WTC11 (cell line): ENCODE measurements around the gene SOX6. TPM values are rescaled to one million over a fixed set of nuclear protein-coding genes. Genes with fewer than 3 reads are reported as not detected.

Experiments
- ATAC-seq: fragments of 200-7000 bp; cut with Tn5 transposase; 2 replicates; pipeline ENCODE4 v1.10.0; 2021; ENCODE audit warnings: mild to moderate bottlenecking, moderate library complexity
- CTCF ChIA-PET: fragments of 300-600 bp; sonication (Branson Sonifier 250); formaldehyde crosslinking; loops from one replicate; lab custom pipeline; 2021; ENCODE audit warnings: antibody characterized with exemption; lab: Charles Lee
- POLR2A ChIA-PET: fragments of 350-600 bp; sonication (Branson Sonifier 250); formaldehyde crosslinking; loops from one replicate; lab custom pipeline; 2021; ENCODE audit warnings: antibody characterized with exemption; lab: Charles Lee
- DNase-seq: peaks from one replicate; pipeline ENCODE4 v3.0.0; 2021; ENCODE audit warnings: low spot score
- H3K27ac Mint-ChIP-seq: 2 replicates; pipeline ENCODE4 v1.8.0; 2021; ENCODE audit warnings: mixed read lengths
- H3K27me3 Mint-ChIP-seq: 2 replicates; pipeline ENCODE4 v1.8.0; 2021; ENCODE audit warnings: low read depth, mild to moderate bottlenecking, moderate library complexity, mixed read lengths
- H3K36me3 Mint-ChIP-seq: 2 replicates; pipeline ENCODE4 v1.8.0; 2021; ENCODE audit warnings: mixed read lengths
- H3K4me1 Mint-ChIP-seq: 2 replicates; pipeline ENCODE4 v1.8.0; 2022; ENCODE audit warnings: mixed read lengths
- H3K4me3 Mint-ChIP-seq: 2 replicates; pipeline ENCODE4 v1.8.0; 2021; ENCODE audit warnings: mild to moderate bottlenecking, moderate library complexity, mixed read lengths
- H3K9me3 Mint-ChIP-seq: 2 replicates; pipeline ENCODE4 v1.8.0; 2021; ENCODE audit warnings: mixed read lengths
- CREM ChIP-seq: sonication (generic); formaldehyde crosslinking; IDR thresholded peaks from 2 replicates; pipeline ENCODE4 v1.8.1; 2022; ENCODE audit warnings: mild to moderate bottlenecking, missing genetic modification reagents, moderate library complexity
- EMX1 ChIP-seq: fragments of 250-450 bp; sonication (Bioruptor Pico); IDR thresholded peaks from 2 replicates; pipeline ENCODE4 v1.8.0; 2021; ENCODE audit warnings: mild to moderate bottlenecking
- ETV6 ChIP-seq: sonication (generic); formaldehyde crosslinking; IDR thresholded peaks from 2 replicates; pipeline ENCODE4 v1.8.1; 2022; ENCODE audit warnings: mild to moderate bottlenecking, missing genetic modification reagents
- FOXJ3 ChIP-seq: sonication (generic); formaldehyde crosslinking; IDR thresholded peaks from 2 replicates; pipeline ENCODE4 v1.9.0; 2021; ENCODE audit warnings: missing genetic modification reagents, mild to moderate bottlenecking, borderline replicate concordance
- GABPB1 ChIP-seq: sonication (generic); formaldehyde crosslinking; IDR thresholded peaks from 2 replicates; pipeline ENCODE4 v1.8.1; 2023; ENCODE audit warnings: mild to moderate bottlenecking, missing genetic modification reagents
- GRHL2 ChIP-seq: fragments of 250-450 bp; sonication (Bioruptor Pico); IDR thresholded peaks from 2 replicates; pipeline ENCODE4 v1.8.0; 2022; ENCODE audit warnings: mild to moderate bottlenecking, moderate library complexity; ENCODE audit not compliant: insufficient replicate concordance, severe bottlenecking
- IRF1 ChIP-seq: sonication (generic); formaldehyde crosslinking; IDR thresholded peaks from 2 replicates; pipeline ENCODE4 v1.8.0; 2023; ENCODE audit warnings: missing genetic modification reagents
- JUN ChIP-seq: sonication (generic); formaldehyde crosslinking; IDR thresholded peaks from 2 replicates; pipeline ENCODE4 v1.8.0; 2023; ENCODE audit warnings: mild to moderate bottlenecking, missing genetic modification reagents
- KAT7 ChIP-seq: sonication (generic); formaldehyde crosslinking; IDR thresholded peaks from 2 replicates; pipeline ENCODE4 v1.8.1; 2023; ENCODE audit warnings: missing genetic modification reagents, mild to moderate bottlenecking, borderline replicate concordance
- NR1H2 ChIP-seq: sonication (generic); formaldehyde crosslinking; IDR thresholded peaks from 2 replicates; pipeline ENCODE4 v1.9.0; 2021; ENCODE audit warnings: mild to moderate bottlenecking, moderate library complexity, missing genetic modification reagents
- NR2C2 ChIP-seq: sonication (generic); formaldehyde crosslinking; IDR thresholded peaks from 2 replicates; pipeline ENCODE4 v1.8.0; 2022; ENCODE audit warnings: mild to moderate bottlenecking, missing genetic modification reagents
- NR3C1 ChIP-seq: sonication (generic); formaldehyde crosslinking; conservative IDR thresholded peaks from 2 replicates; pipeline ENCODE4 v1.8.1; 2023; ENCODE audit warnings: low read depth, mild to moderate bottlenecking, missing genetic modification reagents
- RELA ChIP-seq: sonication (generic); formaldehyde crosslinking; IDR thresholded peaks from 2 replicates; pipeline ENCODE4 v1.8.1; 2022; ENCODE audit warnings: missing genetic modification reagents, mild to moderate bottlenecking, borderline replicate concordance
- SOX15 ChIP-seq: fragments of 250-450 bp; sonication (Bioruptor Pico); IDR thresholded peaks from 2 replicates; pipeline ENCODE4 v1.9.0; 2021; ENCODE audit warnings: mild to moderate bottlenecking
- TCF7 ChIP-seq: sonication (generic); formaldehyde crosslinking; IDR thresholded peaks from 2 replicates; pipeline ENCODE4 v1.8.0; 2022; ENCODE audit warnings: mild to moderate bottlenecking, low read depth, missing genetic modification reagents, moderate library complexity
- ZNF121 ChIP-seq: sonication (generic); formaldehyde crosslinking; IDR thresholded peaks from 2 replicates; pipeline ENCODE4 v1.8.0; 2023; ENCODE audit warnings: missing genetic modification reagents
- ZNF138 ChIP-seq: sonication (generic); formaldehyde crosslinking; conservative IDR thresholded peaks from 2 replicates; pipeline ENCODE4 v1.8.1; 2022; ENCODE audit warnings: mild to moderate bottlenecking, moderate library complexity, missing genetic modification reagents
- ZNF232 ChIP-seq: sonication (generic); formaldehyde crosslinking; IDR thresholded peaks from 2 replicates; pipeline ENCODE4 v1.8.0; 2022; ENCODE audit warnings: mild to moderate bottlenecking, missing genetic modification reagents
- ZNF671 ChIP-seq: fragments of 250-450 bp; sonication (Bioruptor Pico); IDR thresholded peaks from 2 replicates; pipeline ENCODE4 v1.8.0; 2021; ENCODE audit warnings: mild to moderate bottlenecking
- total RNA-seq: library from RNA; stranded (reverse); gene quantifications from 3 replicates; pipeline ENCODE4 v1.2.3, GENCODE V29; 2021
- TF ChIP-seq, protein P1 (sequence below): fragments of 250-450 bp; sonication (Bioruptor Pico); IDR thresholded peaks from 2 replicates; pipeline ENCODE4 v1.9.0; 2021; ENCODE audit warnings: moderate library complexity, mild to moderate bottlenecking, inconsistent platforms, borderline replicate concordance
- TF ChIP-seq, protein P2 (sequence below): sonication (generic); formaldehyde crosslinking; IDR thresholded peaks from 2 replicates; pipeline ENCODE4 v1.8.1; 2022; ENCODE audit warnings: low read depth, mild to moderate bottlenecking, moderate library complexity, missing genetic modification reagents, borderline replicate concordance
- TF ChIP-seq, protein P3 (sequence below): sonication (generic); formaldehyde crosslinking; conservative IDR thresholded peaks from 2 replicates; pipeline ENCODE4 v1.8.1; 2023; ENCODE audit warnings: mild to moderate bottlenecking, low read depth, missing genetic modification reagents, moderate library complexity
- TF ChIP-seq, protein P4 (sequence below): fragments of 250-450 bp; sonication (Bioruptor Pico); conservative IDR thresholded peaks from 2 replicates; pipeline ENCODE4 v1.9.0; 2021; ENCODE audit warnings: mild to moderate bottlenecking
- TF ChIP-seq, protein P5 (sequence below): sonication (generic); formaldehyde crosslinking; IDR thresholded peaks from 2 replicates; pipeline ENCODE4 v1.8.1; 2023; ENCODE audit warnings: mild to moderate bottlenecking, missing genetic modification reagents, moderate library complexity
- TF ChIP-seq, protein P6 (sequence below): sonication (generic); formaldehyde crosslinking; IDR thresholded peaks from 2 replicates; pipeline ENCODE4 v1.8.1; 2023; ENCODE audit warnings: mild to moderate bottlenecking, moderate library complexity, missing genetic modification reagents

SOX6 gene
- total RNA-seq, 1 experiment from 2014 or later, result 0.13 TPM

DNA sequence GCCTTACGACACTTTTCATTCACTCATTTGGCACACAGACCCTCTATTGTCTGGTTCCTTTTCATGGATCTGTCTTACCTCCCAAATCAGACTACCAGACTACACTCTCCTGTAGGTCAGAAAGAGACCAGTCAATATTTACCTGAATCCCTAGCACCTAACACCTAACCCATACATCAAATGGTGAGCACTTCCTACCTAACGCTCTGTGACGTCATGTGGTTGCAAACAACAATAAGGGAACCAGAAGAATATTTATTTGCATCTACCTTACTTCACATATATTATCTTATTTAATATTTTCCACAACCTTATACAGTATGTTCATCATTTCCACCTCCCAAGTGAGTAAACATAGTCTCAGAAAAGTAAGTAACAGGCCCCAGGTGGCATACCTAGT lies 323.4 kb downstream of the SOX6 start:
- DNase-seq, result no peak

GRCh38 chr11:16031210-16031609 lies 325.1 kb downstream of the SOX6 start:
- ChIA-PET POLR2A (no interaction called here), CTCF (interaction anchor here (1.0 kb wide), 1 partner anchor 90 kb away, joined by 3 read pairs; no protein-coding TSS in a partner anchor)
- TF ChIP-seq NR2C2, result no peak
- no peak for TF ChIP-seq ZNF671 (CRISPR knock-in tag)
- TF ChIP-seq JUN (CRISPR knock-in tag), result no peak
- no peak for TF ChIP-seq EMX1 (CRISPR knock-in tag)
- no peak for TF ChIP-seq GABPB1 (CRISPR knock-in tag)
- no peak for TF ChIP-seq ETV6 (CRISPR knock-in tag)
- TF ChIP-seq ZNF138 (CRISPR knock-in tag), result no peak
- no peak for TF ChIP-seq IRF1 (CRISPR knock-in tag)
- no peak for TF ChIP-seq FOXJ3 (CRISPR knock-in tag)
- TF ChIP-seq NR1H2 (CRISPR knock-in tag), result no peak
- TF ChIP-seq, protein P1, sequence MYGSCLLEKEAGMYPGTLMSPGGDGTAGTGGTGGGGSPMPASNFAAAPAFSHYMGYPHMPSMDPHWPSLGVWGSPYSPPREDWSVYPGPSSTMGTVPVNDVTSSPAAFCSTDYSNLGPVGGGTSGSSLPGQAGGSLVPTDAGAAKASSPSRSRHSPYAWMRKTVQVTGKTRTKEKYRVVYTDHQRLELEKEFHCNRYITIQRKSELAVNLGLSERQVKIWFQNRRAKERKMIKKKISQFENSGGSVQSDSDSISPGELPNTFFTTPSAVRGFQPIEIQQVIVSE, result no peak
- no peak for DNase-seq
- no peak for ATAC-seq
- peaks cover 7% of the 10 kb centered on the region for H3K4me1 Mint-ChIP-seq
- no peaks in the 10 kb centered on the region for H3K27me3 Mint-ChIP-seq
- H3K27ac Mint-ChIP-seq, result no peak overlapping the region
- H3K4me3 Mint-ChIP-seq, result no peak overlapping the region
- no peaks in the 10 kb centered on the region for H3K9me3 Mint-ChIP-seq
- no peaks in the 10 kb centered on the region for H3K36me3 Mint-ChIP-seq

More for the DNA sequence above, 323.4 kb downstream of the SOX6 start:
- ChIA-PET POLR2A (no interaction called here), CTCF (no interaction called here)
- H3K27me3 Mint-ChIP-seq, result no peaks in the 10 kb centered on the region
- no peaks in the 10 kb centered on the region for H3K9me3 Mint-ChIP-seq
- no peak overlapping the region for H3K27ac Mint-ChIP-seq
- no peak overlapping the region for H3K4me3 Mint-ChIP-seq
- TF ChIP-seq NR3C1 (no peak), RELA (no peak), GRHL2 (CRISPR knock-in tag) (no peak), KAT7 (no peak), FOXJ3 (CRISPR knock-in tag) (no peak), TCF7 (no peak), SOX15 (CRISPR knock-in tag) (no peak), ZNF121 (no peak), CREM (no peak), ZNF232 (CRISPR knock-in tag) (no peak)
- TF ChIP-seq, protein P2, sequence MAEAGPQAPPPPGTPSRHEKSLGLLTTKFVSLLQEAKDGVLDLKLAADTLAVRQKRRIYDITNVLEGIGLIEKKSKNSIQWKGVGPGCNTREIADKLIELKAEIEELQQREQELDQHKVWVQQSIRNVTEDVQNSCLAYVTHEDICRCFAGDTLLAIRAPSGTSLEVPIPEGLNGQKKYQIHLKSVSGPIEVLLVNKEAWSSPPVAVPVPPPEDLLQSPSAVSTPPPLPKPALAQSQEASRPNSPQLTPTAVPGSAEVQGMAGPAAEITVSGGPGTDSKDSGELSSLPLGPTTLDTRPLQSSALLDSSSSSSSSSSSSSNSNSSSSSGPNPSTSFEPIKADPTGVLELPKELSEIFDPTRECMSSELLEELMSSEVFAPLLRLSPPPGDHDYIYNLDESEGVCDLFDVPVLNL, result no peak
- TF ChIP-seq, protein P3, sequence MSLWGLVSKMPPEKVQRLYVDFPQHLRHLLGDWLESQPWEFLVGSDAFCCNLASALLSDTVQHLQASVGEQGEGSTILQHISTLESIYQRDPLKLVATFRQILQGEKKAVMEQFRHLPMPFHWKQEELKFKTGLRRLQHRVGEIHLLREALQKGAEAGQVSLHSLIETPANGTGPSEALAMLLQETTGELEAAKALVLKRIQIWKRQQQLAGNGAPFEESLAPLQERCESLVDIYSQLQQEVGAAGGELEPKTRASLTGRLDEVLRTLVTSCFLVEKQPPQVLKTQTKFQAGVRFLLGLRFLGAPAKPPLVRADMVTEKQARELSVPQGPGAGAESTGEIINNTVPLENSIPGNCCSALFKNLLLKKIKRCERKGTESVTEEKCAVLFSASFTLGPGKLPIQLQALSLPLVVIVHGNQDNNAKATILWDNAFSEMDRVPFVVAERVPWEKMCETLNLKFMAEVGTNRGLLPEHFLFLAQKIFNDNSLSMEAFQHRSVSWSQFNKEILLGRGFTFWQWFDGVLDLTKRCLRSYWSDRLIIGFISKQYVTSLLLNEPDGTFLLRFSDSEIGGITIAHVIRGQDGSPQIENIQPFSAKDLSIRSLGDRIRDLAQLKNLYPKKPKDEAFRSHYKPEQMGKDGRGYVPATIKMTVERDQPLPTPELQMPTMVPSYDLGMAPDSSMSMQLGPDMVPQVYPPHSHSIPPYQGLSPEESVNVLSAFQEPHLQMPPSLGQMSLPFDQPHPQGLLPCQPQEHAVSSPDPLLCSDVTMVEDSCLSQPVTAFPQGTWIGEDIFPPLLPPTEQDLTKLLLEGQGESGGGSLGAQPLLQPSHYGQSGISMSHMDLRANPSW (CRISPR knock-in tag), result no peak
- TF ChIP-seq, protein P4, sequence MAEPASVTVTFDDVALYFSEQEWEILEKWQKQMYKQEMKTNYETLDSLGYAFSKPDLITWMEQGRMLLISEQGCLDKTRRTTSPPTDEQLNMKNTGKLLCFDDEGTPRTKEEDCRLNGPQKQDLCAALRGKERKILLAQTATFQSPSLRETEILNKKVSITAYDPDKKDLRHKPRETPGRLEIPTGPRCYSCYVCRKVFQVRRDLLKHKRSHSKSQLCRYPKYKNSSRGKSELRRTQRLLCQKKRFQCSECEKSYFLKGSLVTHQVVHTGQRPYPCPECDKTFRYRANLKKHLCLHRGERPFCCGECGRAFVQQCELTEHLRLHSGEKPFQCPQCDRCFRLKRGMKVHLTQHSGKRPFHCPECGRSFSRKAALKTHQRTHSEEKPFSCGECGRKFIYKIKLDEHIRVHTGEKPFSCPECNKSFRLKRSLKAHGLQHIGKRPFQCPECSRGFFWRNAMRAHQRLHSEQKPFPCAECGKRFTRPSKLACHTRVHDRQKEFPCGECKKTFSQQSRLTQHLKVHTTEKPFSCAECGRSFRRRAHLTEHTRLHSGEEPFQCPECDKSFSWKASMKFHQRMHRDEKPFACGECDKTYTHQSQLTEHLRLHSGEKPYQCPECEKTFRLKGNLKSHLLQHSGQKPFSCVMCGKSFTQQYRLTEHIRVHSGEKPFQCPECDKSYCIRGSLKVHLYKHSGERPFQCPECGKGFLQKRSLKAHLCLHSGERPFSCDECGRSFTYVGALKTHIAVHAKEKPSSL (CRISPR knock-in tag), result no peak
- TF ChIP-seq, protein P5, sequence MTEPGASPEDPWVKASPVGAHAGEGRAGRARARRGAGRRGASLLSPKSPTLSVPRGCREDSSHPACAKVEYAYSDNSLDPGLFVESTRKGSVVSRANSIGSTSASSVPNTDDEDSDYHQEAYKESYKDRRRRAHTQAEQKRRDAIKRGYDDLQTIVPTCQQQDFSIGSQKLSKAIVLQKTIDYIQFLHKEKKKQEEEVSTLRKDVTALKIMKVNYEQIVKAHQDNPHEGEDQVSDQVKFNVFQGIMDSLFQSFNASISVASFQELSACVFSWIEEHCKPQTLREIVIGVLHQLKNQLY, result no peak
- TF ChIP-seq, protein P6, sequence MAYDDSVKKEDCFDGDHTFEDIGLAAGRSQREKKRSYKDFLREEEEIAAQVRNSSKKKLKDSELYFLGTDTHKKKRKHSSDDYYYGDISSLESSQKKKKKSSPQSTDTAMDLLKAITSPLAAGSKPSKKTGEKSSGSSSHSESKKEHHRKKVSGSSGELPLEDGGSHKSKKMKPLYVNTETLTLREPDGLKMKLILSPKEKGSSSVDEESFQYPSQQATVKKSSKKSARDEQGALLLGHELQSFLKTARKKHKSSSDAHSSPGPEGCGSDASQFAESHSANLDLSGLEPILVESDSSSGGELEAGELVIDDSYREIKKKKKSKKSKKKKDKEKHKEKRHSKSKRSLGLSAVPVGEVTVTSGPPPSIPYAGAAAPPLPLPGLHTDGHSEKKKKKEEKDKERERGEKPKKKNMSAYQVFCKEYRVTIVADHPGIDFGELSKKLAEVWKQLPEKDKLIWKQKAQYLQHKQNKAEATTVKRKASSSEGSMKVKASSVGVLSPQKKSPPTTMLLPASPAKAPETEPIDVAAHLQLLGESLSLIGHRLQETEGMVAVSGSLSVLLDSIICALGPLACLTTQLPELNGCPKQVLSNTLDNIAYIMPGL (CRISPR knock-in tag), result no peak
- no peak for ATAC-seq
- no peaks in the 10 kb centered on the region for H3K36me3 Mint-ChIP-seq
- H3K4me1 Mint-ChIP-seq, result no peaks in the 10 kb centered on the region
